Stomach smooth muscle (tissue), 2 donors: ENCODE results near the gene ITPR1.

Source experiments
- H3K27ac ChIP-seq: one replicate; pipeline ENCODE4 v1.7.0; 2013; ENCODE audit warnings: mild to moderate bottlenecking, low read length, inconsistent platforms
- H3K27me3 ChIP-seq, 2 donors: one replicate each; pipeline ENCODE4 v1.7.0; 2013; ENCODE audit warnings: low read length in 2 of 2; ENCODE audit not compliant: insufficient read depth in 2 of 2, control insufficient read depth in 1 of 2
- H3K36me3 ChIP-seq, 2 donors: one replicate each; pipeline ENCODE4 v1.7.0; 2013; ENCODE audit warnings: low read length in 2 of 2; ENCODE audit not compliant: control insufficient read depth in 2 of 2, insufficient read depth in 2 of 2
- H3K4me1 ChIP-seq: one replicate; pipeline ENCODE4 v1.7.0; 2013; ENCODE audit warnings: low read length; ENCODE audit not compliant: control insufficient read depth, insufficient read depth
- H3K4me3 ChIP-seq, 2 donors: one replicate each; pipeline ENCODE4 v1.7.0; 2013; ENCODE audit warnings: low read length in 2 of 2
- H3K9ac ChIP-seq, 2 donors: one replicate each; pipeline ENCODE4 v1.7.0; 2013; ENCODE audit warnings: low read length in 2 of 2, mild to moderate bottlenecking in 1 of 2
- H3K9me3 ChIP-seq, 2 donors: one replicate each; pipeline ENCODE4 v1.7.0; 2013; ENCODE audit warnings: low read length in 2 of 2; ENCODE audit not compliant: control insufficient read depth in 2 of 2
- donor health status: healthy.
- donor health status: Pancreatic carcinoma.

Gene ITPR1

DNA sequence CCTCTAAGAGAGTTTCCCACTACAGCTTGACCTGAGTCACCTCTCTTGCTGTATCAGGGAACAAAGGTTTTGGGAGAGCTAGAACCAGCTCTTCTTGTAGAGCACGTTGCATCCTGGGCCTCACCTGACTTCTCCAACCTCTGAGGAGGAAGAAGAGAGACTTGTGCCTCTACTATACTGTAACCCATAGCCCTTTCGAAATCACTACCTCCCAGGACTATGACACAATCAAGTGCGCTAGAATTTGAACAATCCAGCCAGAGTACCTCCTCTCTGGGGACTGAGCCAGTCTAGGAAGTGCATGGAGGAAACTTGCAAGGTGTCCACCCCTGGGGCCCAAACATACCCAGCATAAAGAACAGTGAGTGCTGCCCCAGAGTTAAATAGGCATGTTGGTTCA, 293.3 kb downstream of the ITPR1 start:
- Histone ChIP-seq H3K9ac (no peak overlapping the region), H3K27ac (no peak overlapping the region), H3K36me3 (peaks cover 30 to 46% of the 10 kb centered on the region in 2 donors), H3K4me1 (no peaks in the 10 kb centered on the region), H3K9me3 (no peaks in the 10 kb centered on the region), H3K4me3 (no peak overlapping the region), H3K27me3 (no peaks in the 10 kb centered on the region)

DNA sequence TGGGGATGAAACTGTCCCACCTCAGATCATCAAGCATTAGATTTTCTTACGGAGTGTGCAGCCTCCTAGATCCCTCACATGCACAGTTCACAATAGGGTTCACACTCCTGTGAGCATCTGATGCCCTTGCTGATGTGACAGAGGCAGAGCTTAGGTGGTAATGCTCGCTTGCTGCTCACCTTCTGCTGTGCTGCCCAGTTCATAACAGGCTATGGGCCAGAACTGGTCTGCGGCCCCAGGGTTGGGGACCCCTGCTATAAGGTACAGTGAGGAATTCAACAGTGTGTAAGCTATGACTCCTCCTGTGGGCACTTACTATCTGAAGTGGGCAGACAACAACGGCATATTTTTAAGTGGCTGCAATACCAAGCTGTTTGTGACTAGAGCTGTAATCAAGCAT, 298.2 kb downstream of the ITPR1 start:
- peaks cover 20 to 45% of the 10 kb centered on the region in 2 donors for H3K36me3 ChIP-seq
- H3K27ac ChIP-seq, result no peak overlapping the region
- no peaks in the 10 kb centered on the region for H3K27me3 ChIP-seq
- no peak overlapping the region for H3K9ac ChIP-seq
- no peak overlapping the region for H3K4me3 ChIP-seq
- no peaks in the 10 kb centered on the region for H3K4me1 ChIP-seq
- no peaks in the 10 kb centered on the region for H3K9me3 ChIP-seq

- Histone ChIP-seq H3K9ac (no peak overlapping the region), H3K4me1 (no peaks in the 10 kb centered on the region), H3K36me3 (peaks cover 27 to 48% of the 10 kb centered on the region in 2 donors), H3K27me3 (no peaks in the 10 kb centered on the region), H3K4me3 (no peak overlapping the region), H3K27ac (no peak overlapping the region), H3K9me3 (peaks cover 0 to 7% of the 10 kb centered on the region in 2 donors)
Measured at GRCh38 chr3:4793311-4793710, 300.2 kb downstream of the ITPR1 start.

- Histone ChIP-seq H3K4me1 (no peaks in the 10 kb centered on the region), H3K27me3 (no peaks in the 10 kb centered on the region), H3K4me3 (no peak overlapping the region), H3K9ac (no peak overlapping the region), H3K27ac (peak overlapping the region; percentile 41), H3K36me3 (peaks cover 24 to 42% of the 10 kb centered on the region in 2 donors), H3K9me3 (peaks cover 0 to 7% of the 10 kb centered on the region in 2 donors)
Measured at GRCh38 chr3:4794331-4794730, 301.2 kb downstream of the ITPR1 start.

DNA sequence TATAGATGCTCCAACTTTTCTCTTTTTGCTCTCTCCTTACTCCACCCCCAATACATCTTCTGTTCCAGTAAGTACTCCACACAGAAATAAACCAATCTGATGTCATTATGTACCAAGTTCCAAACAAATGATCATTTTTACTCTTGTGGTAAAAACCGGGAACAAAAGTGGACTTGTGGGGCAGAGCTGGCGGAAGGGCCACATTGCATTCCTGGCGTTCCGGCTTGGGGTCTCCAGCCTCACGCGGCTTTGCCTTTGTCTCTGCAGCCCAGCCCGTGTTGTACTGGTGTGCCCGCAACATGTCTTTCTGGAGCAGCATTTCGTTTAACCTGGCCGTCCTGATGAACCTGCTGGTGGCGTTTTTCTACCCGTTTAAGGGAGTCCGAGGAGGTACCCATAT, 301.6 kb downstream of the ITPR1 start:
- Histone ChIP-seq H3K9me3 (peaks cover 0 to 7% of the 10 kb centered on the region in 2 donors), H3K4me3 (no peak overlapping the region), H3K27ac (no peak overlapping the region), H3K9ac (no peak overlapping the region), H3K36me3 (peaks cover 24 to 42% of the 10 kb centered on the region in 2 donors), H3K4me1 (peaks cover 2% of the 10 kb centered on the region), H3K27me3 (no peaks in the 10 kb centered on the region)

GRCh38 chr3:4795905-4796304, 302.8 kb downstream of the ITPR1 start:
- no peaks in the 10 kb centered on the region for H3K27me3 ChIP-seq
- no peak overlapping the region for H3K27ac ChIP-seq
- H3K4me3 ChIP-seq, result no peak overlapping the region
- H3K36me3 ChIP-seq, result peaks cover 28 to 39% of the 10 kb centered on the region in 2 donors
- peaks cover 3% of the 10 kb centered on the region for H3K4me1 ChIP-seq
- H3K9me3 ChIP-seq, result peaks cover 0 to 7% of the 10 kb centered on the region in 2 donors
- no peak overlapping the region for H3K9ac ChIP-seq

- H3K4me3 ChIP-seq, result no peak overlapping the region
- H3K27ac ChIP-seq, result no peak overlapping the region
- H3K9me3 ChIP-seq, result peaks cover 0 to 7% of the 10 kb centered on the region in 2 donors
- H3K36me3 ChIP-seq, result peaks cover 25 to 31% of the 10 kb centered on the region in 2 donors
- no peaks in the 10 kb centered on the region for H3K27me3 ChIP-seq
- H3K4me1 ChIP-seq, result peaks cover 3% of the 10 kb centered on the region
- no peak overlapping the region for H3K9ac ChIP-seq
Measured at GRCh38 chr3:4797201-4797705, 304.1 kb downstream of the ITPR1 start.

DNA sequence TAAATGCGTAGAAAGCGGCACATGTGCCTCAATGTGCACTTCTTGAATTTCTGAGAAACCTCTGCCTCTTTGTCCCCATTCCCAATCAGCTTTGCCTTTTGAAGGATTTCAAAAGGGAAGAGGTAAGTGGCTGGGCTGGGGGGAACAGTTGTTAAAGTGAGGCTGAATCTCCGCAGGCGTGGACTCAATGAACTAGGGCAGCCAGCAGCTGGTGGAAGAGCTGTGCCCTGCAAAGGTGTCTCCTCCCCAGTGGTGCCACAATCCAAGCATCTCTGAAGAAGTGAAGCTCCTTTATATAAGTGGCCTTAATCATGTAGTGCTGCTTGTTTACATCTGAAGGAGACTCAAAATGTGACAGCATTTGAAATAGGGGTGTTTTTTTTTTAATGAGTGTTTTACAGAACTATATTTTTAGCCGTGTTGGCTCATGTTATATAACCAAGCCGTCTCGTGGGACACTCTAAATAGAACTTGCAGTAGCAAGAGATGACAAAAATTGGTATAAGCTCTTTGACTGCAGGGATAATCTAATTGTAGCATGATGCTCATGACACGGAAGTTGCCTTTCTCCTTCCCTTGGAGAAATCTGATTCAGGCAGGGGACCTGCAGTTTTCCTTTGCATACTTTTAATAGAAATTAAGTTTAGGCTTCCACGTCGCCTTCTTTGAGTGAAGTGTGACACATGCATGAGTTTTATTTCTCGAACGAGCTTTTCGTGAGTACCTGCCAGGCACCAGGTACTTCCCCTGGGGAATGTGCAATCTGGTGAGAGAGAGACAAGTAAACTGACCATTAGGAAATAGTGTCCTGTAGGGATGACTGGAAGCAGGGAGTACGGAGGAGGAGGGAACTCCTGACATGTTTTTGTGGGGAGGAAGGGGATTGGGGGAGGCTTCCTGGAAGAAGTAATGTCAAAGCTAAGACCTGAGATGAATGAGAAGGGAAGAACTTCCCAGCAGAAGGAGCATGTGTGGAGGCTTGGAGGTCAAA, 306.4 kb downstream of the ITPR1 start:
- Histone ChIP-seq H3K9me3 (peaks cover 0 to 7% of the 10 kb centered on the region in 2 donors), H3K36me3 (peaks cover 19 to 26% of the 10 kb centered on the region in 2 donors), H3K27me3 (no peaks in the 10 kb centered on the region), H3K9ac (no peak overlapping the region), H3K27ac (no peak overlapping the region), H3K4me3 (no peak overlapping the region), H3K4me1 (peaks cover 6% of the 10 kb centered on the region)

GRCh38 chr3:4800595-4800994, 307.4 kb downstream of the ITPR1 start:
- Histone ChIP-seq H3K27me3 (no peaks in the 10 kb centered on the region), H3K4me1 (peaks cover 6% of the 10 kb centered on the region), H3K9me3 (peaks cover 0 to 7% of the 10 kb centered on the region in 2 donors), H3K9ac (no peak overlapping the region), H3K4me3 (no peak overlapping the region), H3K27ac (no peak overlapping the region), H3K36me3 (peaks cover 19 to 31% of the 10 kb centered on the region in 2 donors)

DNA sequence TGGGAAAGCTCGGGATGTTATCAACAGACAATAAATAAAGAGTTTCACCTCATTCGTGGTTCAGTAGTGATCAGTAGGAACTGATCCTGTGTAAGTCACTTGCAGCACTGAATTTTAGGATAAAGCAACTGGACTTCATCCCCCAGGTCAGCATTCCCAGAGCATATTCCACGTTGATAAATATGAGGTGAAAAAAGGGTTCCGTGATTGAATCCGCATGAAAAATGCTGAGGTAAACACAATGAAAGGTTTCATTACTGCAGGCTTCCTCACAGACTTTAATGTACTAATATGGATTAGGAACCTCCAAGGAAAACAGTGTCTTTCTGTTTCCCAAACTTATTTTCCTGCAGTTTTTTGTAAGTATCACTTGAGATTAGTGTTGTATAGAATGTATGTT, 308.7 kb downstream of the ITPR1 start:
- Histone ChIP-seq H3K27ac (no peak overlapping the region), H3K27me3 (no peaks in the 10 kb centered on the region), H3K4me3 (no peak overlapping the region), H3K4me1 (peaks cover 6% of the 10 kb centered on the region), H3K9me3 (peaks cover 0 to 6% of the 10 kb centered on the region in 2 donors), H3K36me3 (peaks cover 20 to 27% of the 10 kb centered on the region in 2 donors), H3K9ac (no peak overlapping the region)

GRCh38 chr3:4802903-4803302, 309.8 kb downstream of the ITPR1 start:
- Histone ChIP-seq H3K9ac (no peak overlapping the region), H3K9me3 (no peaks in the 10 kb centered on the region), H3K4me3 (no peak overlapping the region), H3K4me1 (peaks cover 6% of the 10 kb centered on the region), H3K27ac (no peak overlapping the region), H3K27me3 (no peaks in the 10 kb centered on the region), H3K36me3 (peaks cover 16 to 22% of the 10 kb centered on the region in 2 donors)
